ENCODE measurements around the gene SGTB.

GRCh38 chr5:65769539-65769938 lies 47.6 kb upstream of the SGTB start:
- no peak for TF ChIP-seq CTCF (conservative IDR thresholded peaks at IDR 0.05 in 1 of 2, IDR thresholded peaks at IDR 0.05 in 1 of 2; ENCODE audit: low read depth in 1 of 2, low read length in 2 of 2)
- no peak for TF ChIP-seq EZH2 (IDR thresholded peaks at IDR 0.05; ENCODE audit: low read length, missing control alignments)

Measured in fibroblast of lung (primary cell).